Endothelial cell of umbilical vein (primary cell): ENCODE measurements around the gene OLFML2B. TPM values are rescaled to one million over a fixed set of nuclear protein-coding genes. Genes with fewer than 3 reads are reported as not detected.

ENCODE experiments used
- BruUV-seq: library from RNA; stranded (reverse); fragments of 400-500 nt; replicated peaks from 2 replicates; lab custom pipeline; 2021; lab: Mats Ljungman, UMichigan
- CTCF ChIA-PET: fragments of 300-600, 350-600 bp; sonication (Branson Sonifier 250); formaldehyde crosslinking; loops from one replicate; lab custom pipeline; 2021; ENCODE audit warnings: antibody characterized with exemption, inconsistent platforms; lab: Charles Lee
- POLR2A ChIA-PET: fragments of 300-600, 350-600 bp; sonication (Branson Sonifier 250); formaldehyde crosslinking; loops from one replicate; lab custom pipeline; 2021; ENCODE audit warnings: antibody characterized with exemption, inconsistent platforms; lab: Charles Lee
- DNase-seq: peaks from one replicate; pipeline ENCODE4 v3.0.0-alpha.2; 2011; ENCODE audit warnings: low read depth, low spot score
- FAIRE-seq: peaks from 2 replicates; lab custom pipeline; 2011; peaks lifted over from hg19 to GRCh38; lab: Jason Lieb, UNC
- H2AFZ ChIP-seq: 2 replicates; pipeline ENCODE4 v1.6.0; 2012; ENCODE audit warnings: low read depth, low read length, control low read depth, inconsistent platforms
- H3K27ac ChIP-seq: 2 replicates; pipeline ENCODE4 v1.5.1; 2011; ENCODE audit warnings: low read depth, mild to moderate bottlenecking, control low read depth, low read length, moderate library complexity; ENCODE audit not compliant: insufficient read depth
- H3K27me3 ChIP-seq, 2 experiments: 2 replicates each; pipeline versions ENCODE4 v1.6.0 to v1.6.1; 2011; ENCODE audit warnings: low read length in 2 of 2, mixed read lengths in 1 of 2; ENCODE audit not compliant: control insufficient read depth in 2 of 2, insufficient read depth in 2 of 2
- H3K36me3 ChIP-seq, 2 experiments: 2 replicates in 1 of 2; 3 replicates in 1 of 2; pipeline ENCODE4 v1.5.1; 2011; ENCODE audit warnings: low read length in 2 of 2, mild to moderate bottlenecking in 1 of 2, moderate library complexity in 1 of 2; ENCODE audit not compliant: control insufficient read depth in 2 of 2, insufficient read depth in 2 of 2; ENCODE audit errors: extremely low read depth in 1 of 2
- H3K4me1 ChIP-seq: 3 replicates; pipeline ENCODE4 v1.5.1; 2011; ENCODE audit warnings: mild to moderate bottlenecking, low read length; ENCODE audit not compliant: control insufficient read depth, insufficient read depth; ENCODE audit errors: extremely low read depth
- H3K4me2 ChIP-seq: 2 replicates; pipeline ENCODE4 v1.6.1; 2011; ENCODE audit warnings: low read length, control low read depth, mixed read lengths; ENCODE audit not compliant: insufficient read depth
- H3K4me3 ChIP-seq, 3 experiments: fragments of 200-600 bp in 1 of 3; sonication (generic), shearing (Covaris generic) in 1 of 3; replicated peaks in 1 of 3; 2 replicates each; pipeline ENCODE4 v1.5.1; 2011 to 2016; ENCODE audit warnings: control low read depth in 3 of 3, low read length in 3 of 3, mild to moderate bottlenecking in 2 of 3, inconsistent platforms in 1 of 3, low read depth in 1 of 3, moderate library complexity in 1 of 3; ENCODE audit not compliant: insufficient read depth in 1 of 3
- H3K79me2 ChIP-seq: 2 replicates; pipeline ENCODE4 v1.6.0; 2012; ENCODE audit warnings: low read length, inconsistent platforms; ENCODE audit not compliant: control insufficient read depth, insufficient read depth
- H3K9ac ChIP-seq: replicated peaks from 2 replicates; pipeline ENCODE3; 2011; ENCODE audit warnings: low read length, control low read depth; ENCODE audit not compliant: insufficient read depth; ENCODE audit errors: extremely low read depth
- H3K9me1 ChIP-seq: replicated peaks from 3 replicates; pipeline ENCODE4 v1.6.0; 2011; ENCODE audit warnings: mild to moderate bottlenecking, low read length; ENCODE audit not compliant: control insufficient read depth, insufficient read depth; ENCODE audit errors: extremely low read depth
- H3K9me3 ChIP-seq: replicated peaks from 2 replicates; pipeline ENCODE4 v1.5.1; 2012; ENCODE audit warnings: low read length, inconsistent platforms; ENCODE audit not compliant: control insufficient read depth, insufficient read depth
- H4K20me1 ChIP-seq: replicated peaks from 2 replicates; pipeline ENCODE3; 2011; ENCODE audit warnings: mild to moderate bottlenecking, low read length; ENCODE audit not compliant: control insufficient read depth, insufficient read depth; ENCODE audit errors: extremely low read depth
- EZH2 ChIP-seq: IDR thresholded peaks from 2 replicates; pipeline ENCODE4 v1.6.1; 2012; ENCODE audit warnings: borderline replicate concordance, low read depth, mild to moderate bottlenecking, moderate library complexity, low read length, inconsistent platforms; ENCODE audit not compliant: severe bottlenecking
- FOS ChIP-seq: IDR thresholded peaks from 2 replicates; pipeline ENCODE4 v1.6.1; 2011; ENCODE audit warnings: mild to moderate bottlenecking, low read length, moderate library complexity, borderline replicate concordance; ENCODE audit not compliant: insufficient read depth
- GATA2 ChIP-seq: IDR thresholded peaks from 2 replicates; pipeline ENCODE4 v1.7.0; 2011; ENCODE audit warnings: low read depth, mild to moderate bottlenecking, moderate library complexity, mixed read lengths, low read length; ENCODE audit not compliant: insufficient read length, insufficient read depth
- JUN ChIP-seq: IDR thresholded peaks from 2 replicates; pipeline ENCODE4 v1.6.1; 2011; ENCODE audit warnings: borderline replicate concordance, low read depth; ENCODE audit not compliant: insufficient read length, insufficient read depth
- MAX ChIP-seq: IDR thresholded peaks from 2 replicates; pipeline ENCODE4 v1.6.1; 2011; ENCODE audit not compliant: insufficient read depth, insufficient read length
- MYC ChIP-seq: IDR thresholded peaks from one replicate; pipeline ENCODE4 v1.6.1; 2011; ENCODE audit warnings: mild to moderate bottlenecking, low read depth, low read length
- POLR2A ChIP-seq: IDR thresholded peaks from 2 replicates; pipeline ENCODE4 v1.6.1; 2012; ENCODE audit warnings: low read depth, mild to moderate bottlenecking, control low read depth, low read length
- POLR2AphosphoS5 ChIP-seq: IDR thresholded peaks from 2 replicates; pipeline ENCODE4 v1.6.1; 2012; ENCODE audit warnings: low read depth, mild to moderate bottlenecking, control low read depth, low read length, moderate library complexity; ENCODE audit not compliant: insufficient read depth
- dilution Hi-C: fragments of 300-500 bp; cut with MboI; formaldehyde crosslinking; loops from one replicate; pipeline ENCODE4 v1.15.0; 2019; ENCODE audit warnings: low sequenced_read_pairs; ENCODE audit not compliant: extremely low pct_ligation_motif_present
- intact Hi-C: fragments of 100-400 bp; cut with micrococcal nuclease; formaldehyde crosslinking; loops from one replicate; pipeline ENCODE4 v1.10.0; 2022
- polyA plus RNA-seq, 4 experiments: library from polyadenylated mRNA; depleted of rRNA in 3 of 4; stranded (reverse) in 3 of 4; unstranded in 1 of 4; fragments of >200 nt; gene quantifications; 2 replicates each; pipeline versions ENCODE4 v1.2.1 to v1.2.3, GENCODE V29; 2011 to 2012; ENCODE audit warnings: missing spikeins in 1 of 4
- total RNA-seq: library from RNA; stranded (reverse); gene quantifications from 2 replicates; pipeline ENCODE4 v1.2.3, GENCODE V29; 2021
- TF ChIP-seq, protein P1 (sequence below), 2 donors: IDR thresholded peaks; 1 replicate in 1 of 2; 2 replicates in 1 of 2; pipeline ENCODE4 v1.5.1; 2011; ENCODE audit warnings: low read length in 2 of 2, mild to moderate bottlenecking in 2 of 2, moderate library complexity in 2 of 2, control low read depth in 1 of 2, inconsistent platforms in 1 of 2, low read depth in 1 of 2; ENCODE audit not compliant: insufficient read depth in 1 of 2; ENCODE audit errors: extremely low read depth in 1 of 2

OLFML2B gene
- total and polyA plus RNA-seq, 2 donors (not counting 3 experiments of a cell fraction or from before 2014, with no cell fraction given) = 0.58 to 0.62 TPM

- BruUV-seq = no TSS peak
- FAIRE-seq (no peak), DNase-seq (no peak)
- TF ChIP-seq POLR2AphosphoS5 = no peak
- no peak for TF ChIP-seq EZH2
- TF ChIP-seq MAX = no peak
- TF ChIP-seq, protein P1, sequence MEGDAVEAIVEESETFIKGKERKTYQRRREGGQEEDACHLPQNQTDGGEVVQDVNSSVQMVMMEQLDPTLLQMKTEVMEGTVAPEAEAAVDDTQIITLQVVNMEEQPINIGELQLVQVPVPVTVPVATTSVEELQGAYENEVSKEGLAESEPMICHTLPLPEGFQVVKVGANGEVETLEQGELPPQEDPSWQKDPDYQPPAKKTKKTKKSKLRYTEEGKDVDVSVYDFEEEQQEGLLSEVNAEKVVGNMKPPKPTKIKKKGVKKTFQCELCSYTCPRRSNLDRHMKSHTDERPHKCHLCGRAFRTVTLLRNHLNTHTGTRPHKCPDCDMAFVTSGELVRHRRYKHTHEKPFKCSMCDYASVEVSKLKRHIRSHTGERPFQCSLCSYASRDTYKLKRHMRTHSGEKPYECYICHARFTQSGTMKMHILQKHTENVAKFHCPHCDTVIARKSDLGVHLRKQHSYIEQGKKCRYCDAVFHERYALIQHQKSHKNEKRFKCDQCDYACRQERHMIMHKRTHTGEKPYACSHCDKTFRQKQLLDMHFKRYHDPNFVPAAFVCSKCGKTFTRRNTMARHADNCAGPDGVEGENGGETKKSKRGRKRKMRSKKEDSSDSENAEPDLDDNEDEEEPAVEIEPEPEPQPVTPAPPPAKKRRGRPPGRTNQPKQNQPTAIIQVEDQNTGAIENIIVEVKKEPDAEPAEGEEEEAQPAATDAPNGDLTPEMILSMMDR (IDR thresholded peaks at IDR 0.05; ENCODE audit: extremely low read depth in 1 of 2, insufficient read depth in 1 of 2, low read depth in 1 of 2, low read length in 2 of 2) = no peak
- TF ChIP-seq JUN = no peak
- no peak for TF ChIP-seq FOS
- TF ChIP-seq POLR2A = no peak
- TF ChIP-seq MYC = no peak
- TF ChIP-seq GATA2 = no peak
- H4K20me1 ChIP-seq = no peaks in the 10 kb centered on the region
- H3K79me2 ChIP-seq = no peaks in the 10 kb centered on the region
- no peak overlapping the region for H3K27ac ChIP-seq
- peaks cover 0 to 3% of the 10 kb centered on the region in 2 experiments for H3K27me3 ChIP-seq
- H3K4me1 ChIP-seq = peaks cover 8% of the 10 kb centered on the region
- no peaks in the 10 kb centered on the region for H3K36me3 ChIP-seq
- dilution Hi-C loops = no loop called here
- no peak overlapping the region for H3K9ac ChIP-seq
- no peaks in the 10 kb centered on the region for H3K9me3 ChIP-seq
- ChIA-PET POLR2A (no interaction called here), CTCF (interaction anchor here (1.9 kb wide), 1 partner anchor 16 kb away, joined by 7 read pairs; no protein-coding TSS in a partner anchor)
- H3K4me3 ChIP-seq = no peak overlapping the region
- no peak overlapping the region for H3K4me2 ChIP-seq
- intact Hi-C loops = loop anchor here (5.0 kb wide), 1 partner anchor 104 kb away; no protein-coding TSS in a partner anchor
- no peak overlapping the region for H2AFZ ChIP-seq
- no peaks in the 10 kb centered on the region for H3K9me1 ChIP-seq
Observed at GRCh38 chr1:162021124-162021523, 2.5 kb downstream of the OLFML2B start.
